Panc1 (cell line): ENCODE data around the gene EXT2.

Experiments
- POLR2AphosphoS5 ChIP-seq: IDR thresholded peaks from 2 replicates; pipeline ENCODE4 v1.6.1; 2012; ENCODE audit warnings: mild to moderate bottlenecking, low read depth, low read length, moderate library complexity
- TCF7L2 ChIP-seq: IDR thresholded peaks from 2 replicates; pipeline ENCODE4 v1.6.1; 2011; ENCODE audit warnings: mild to moderate bottlenecking, low read depth, low read length, inconsistent platforms
- TF ChIP-seq, protein P1 (sequence below): fragments of 450-650 bp; IDR thresholded peaks from 2 replicates; pipeline ENCODE4 v1.5.1; 2017; ENCODE audit warnings: mild to moderate bottlenecking

- TF ChIP-seq POLR2AphosphoS5 (no peak), TCF7L2 (no peak)
- TF ChIP-seq, protein P1, sequence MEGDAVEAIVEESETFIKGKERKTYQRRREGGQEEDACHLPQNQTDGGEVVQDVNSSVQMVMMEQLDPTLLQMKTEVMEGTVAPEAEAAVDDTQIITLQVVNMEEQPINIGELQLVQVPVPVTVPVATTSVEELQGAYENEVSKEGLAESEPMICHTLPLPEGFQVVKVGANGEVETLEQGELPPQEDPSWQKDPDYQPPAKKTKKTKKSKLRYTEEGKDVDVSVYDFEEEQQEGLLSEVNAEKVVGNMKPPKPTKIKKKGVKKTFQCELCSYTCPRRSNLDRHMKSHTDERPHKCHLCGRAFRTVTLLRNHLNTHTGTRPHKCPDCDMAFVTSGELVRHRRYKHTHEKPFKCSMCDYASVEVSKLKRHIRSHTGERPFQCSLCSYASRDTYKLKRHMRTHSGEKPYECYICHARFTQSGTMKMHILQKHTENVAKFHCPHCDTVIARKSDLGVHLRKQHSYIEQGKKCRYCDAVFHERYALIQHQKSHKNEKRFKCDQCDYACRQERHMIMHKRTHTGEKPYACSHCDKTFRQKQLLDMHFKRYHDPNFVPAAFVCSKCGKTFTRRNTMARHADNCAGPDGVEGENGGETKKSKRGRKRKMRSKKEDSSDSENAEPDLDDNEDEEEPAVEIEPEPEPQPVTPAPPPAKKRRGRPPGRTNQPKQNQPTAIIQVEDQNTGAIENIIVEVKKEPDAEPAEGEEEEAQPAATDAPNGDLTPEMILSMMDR: peak; percentile 77
These were observed 38.0 kb downstream of the EXT2 start for GRCh38 chr11:44133335-44133946.
